HEK293T (cell line): Measurements from ENCODE around the gene SH3BP5L.

Source experiments
- ARNT ChIP-seq: fragments of 450-650 bp; IDR thresholded peaks from 2 replicates; pipeline ENCODE4 v1.6.1; 2017; ENCODE audit warnings: mild to moderate bottlenecking
- BHLHE40 ChIP-seq: fragments of 450-650 bp; IDR thresholded peaks from 2 replicates; pipeline ENCODE4 v1.6.1; 2016; ENCODE audit warnings: mild to moderate bottlenecking, moderate library complexity, borderline replicate concordance
- CTBP1 ChIP-seq: fragments of 450-650 bp; IDR thresholded peaks from 2 replicates; pipeline ENCODE4 v1.6.1; 2016; ENCODE audit warnings: borderline replicate concordance
- ELF4 ChIP-seq: fragments of 450-650 bp; IDR thresholded peaks from 2 replicates; pipeline ENCODE4 v1.6.1; 2017; ENCODE audit warnings: antibody characterized with exemption
- FOXA1 ChIP-seq: fragments of 450-650 bp; IDR thresholded peaks from 2 replicates; pipeline ENCODE4 v1.6.1; 2016; ENCODE audit warnings: mild to moderate bottlenecking
- FOXK2 ChIP-seq: fragments of 450-650 bp; IDR thresholded peaks from 2 replicates; pipeline ENCODE4 v1.6.1; 2016; ENCODE audit warnings: mild to moderate bottlenecking
- FOXM1 ChIP-seq: fragments of 450-650 bp; IDR thresholded peaks from 2 replicates; pipeline ENCODE4 v1.6.1; 2017; ENCODE audit warnings: mild to moderate bottlenecking, borderline replicate concordance
- HDGF ChIP-seq: fragments of 450-650 bp; IDR thresholded peaks from 2 replicates; pipeline ENCODE4 v1.6.1; 2017; ENCODE audit warnings: antibody characterized with exemption, borderline replicate concordance
- SP1 ChIP-seq: fragments of 450-650 bp; IDR thresholded peaks from 2 replicates; pipeline ENCODE4 v1.6.1; 2017
- SUZ12 ChIP-seq: fragments of 450-650 bp; IDR thresholded peaks from 2 replicates; pipeline ENCODE4 v1.6.1; 2016; ENCODE audit warnings: mild to moderate bottlenecking
- TARDBP ChIP-seq: fragments of 450-650 bp; IDR thresholded peaks from 2 replicates; pipeline ENCODE4 v1.6.1; 2016

DNA sequence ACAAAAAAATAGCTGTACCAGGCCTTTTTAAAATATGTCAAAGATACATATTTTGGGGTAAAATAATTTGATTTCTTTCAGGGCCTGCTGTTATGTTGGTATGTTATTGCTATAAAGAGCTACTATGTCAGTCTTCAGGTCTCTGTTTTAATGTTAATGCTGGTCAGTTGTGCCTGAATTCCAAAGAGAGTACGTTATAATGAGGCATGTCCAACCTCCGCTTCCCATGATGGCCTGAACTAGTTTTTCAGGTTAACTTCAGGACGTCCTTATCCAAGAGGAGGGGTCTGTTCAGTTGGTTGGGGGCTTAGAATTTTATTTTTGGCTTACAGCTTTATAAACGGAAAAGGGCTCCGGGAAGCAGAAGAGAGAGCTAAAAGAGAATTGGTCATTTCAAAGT lies 35.3 kb downstream of the SH3BP5L start:
- TF ChIP-seq FOXK2 (no peak), FOXM1 (no peak), FOXA1 (no peak), ARNT (no peak), SUZ12 (no peak), BHLHE40 (no peak), ELF4 (no peak), SP1 (no peak), TARDBP (no peak), CTBP1 (no peak), HDGF (no peak)
